K562 (cell line): Measurements from ENCODE around the gene DUSP23. TPM values are rescaled to one million over a fixed set of nuclear protein-coding genes. Genes with fewer than 3 reads are reported as not detected.

Experiments
- ATAC-seq: fragments of 200-7000 bp; cut with Tn5 transposase; 3 replicates; pipeline ENCODE4 v1.9.1; 2020; ENCODE audit warnings: moderate library complexity
- BruUV-seq: library from RNA; stranded (reverse); fragments of 400-500 nt; replicated peaks from 2 replicates; lab custom pipeline; 2021; lab: Mats Ljungman, UMichigan
- CTCF ChIA-PET: fragments of 300-600 bp; formaldehyde crosslinking; extraction: SDS; loops from one replicate; lab custom pipeline; 2021; ENCODE audit warnings: low intra/inter-chr PET ratio; lab: Yijun Ruan, JAX
- POLR2A ChIA-PET: fragments of 300-600, 350-650 bp; sonication (Branson Sonifier 250); formaldehyde crosslinking; extraction: SDS; loops from one replicate; lab custom pipeline; 2021; ENCODE audit warnings: antibody characterized with exemption, inconsistent platforms; lab: Yijun Ruan, JAX
- DNase-seq, 4 experiments: peaks; one replicate each; pipeline versions ENCODE4 v3.0.0 to v3.0.0-alpha.2; 2011 to 2018; ENCODE audit warnings: low spot score in 3 of 4, mixed read lengths in 3 of 4; ENCODE audit errors: extremely low read depth in 1 of 4
- FAIRE-seq: peaks from 2 replicates; lab custom pipeline; 2011; peaks lifted over from hg19 to GRCh38; lab: Jason Lieb, UNC
- H2AFZ ChIP-seq: 2 replicates; pipeline ENCODE4 v1.6.0; 2011; ENCODE audit warnings: low read depth, low read length, control low read depth, inconsistent platforms
- H3K27ac ChIP-seq: fragments of 200-600 bp; 3 replicates; pipeline ENCODE4 v1.8.0; 2011; ENCODE audit warnings: low read depth, mild to moderate bottlenecking, control low read depth, inconsistent platforms, low read length, moderate library complexity, mixed read lengths; ENCODE audit errors: extremely low read depth
- H3K27me3 ChIP-seq, 2 experiments: fragments of 300-600 bp in 1 of 2; 2 replicates in 1 of 2; 3 replicates in 1 of 2; pipeline versions ENCODE4 v1.6.0 to v1.8.0; 2011; ENCODE audit warnings: inconsistent platforms in 2 of 2, low read length in 2 of 2, mild to moderate bottlenecking in 1 of 2, mixed read lengths in 1 of 2, moderate library complexity in 1 of 2; ENCODE audit not compliant: control insufficient read depth in 2 of 2, insufficient read depth in 2 of 2
- H3K36me3 ChIP-seq: fragments of 300-600 bp; 3 replicates; pipeline ENCODE4 v1.8.0; 2011; ENCODE audit warnings: mild to moderate bottlenecking, low read length, inconsistent platforms; ENCODE audit not compliant: control insufficient read depth, insufficient read depth
- H3K4me1 ChIP-seq, 2 experiments: fragments of 200-600 bp in 1 of 2; replicated peaks in 1 of 2; 2 replicates in 1 of 2; 3 replicates in 1 of 2; pipeline versions ENCODE4 v1.5.1 to v1.8.0; 2011; ENCODE audit warnings: inconsistent platforms in 2 of 2, low read length in 2 of 2, mild to moderate bottlenecking in 1 of 2, mixed read lengths in 1 of 2, moderate library complexity in 1 of 2; ENCODE audit not compliant: control insufficient read depth in 2 of 2, insufficient read depth in 2 of 2
- H3K4me2 ChIP-seq: 2 replicates; pipeline ENCODE4 v1.6.1; 2011; ENCODE audit warnings: low read length, control low read depth, inconsistent platforms, mixed read lengths; ENCODE audit not compliant: insufficient read depth
- H3K4me3 ChIP-seq: fragments of 200-600 bp; sonication (generic), shearing (Covaris generic); 2 replicates; pipeline ENCODE4 v1.5.1; 2016; ENCODE audit warnings: control low read depth, inconsistent platforms
- H3K79me2 ChIP-seq: fragments of 200-600 bp; 3 replicates; pipeline ENCODE4 v1.8.0; 2011; ENCODE audit warnings: low read length, inconsistent platforms; ENCODE audit not compliant: control insufficient read depth, insufficient read depth
- H3K9ac ChIP-seq, 2 experiments: 2 replicates each; pipeline versions ENCODE4 v1.6.0 to v1.6.1; 2011; ENCODE audit warnings: low read depth in 2 of 2, low read length in 2 of 2, control low read depth in 1 of 2, inconsistent platforms in 1 of 2, mild to moderate bottlenecking in 1 of 2, mixed read lengths in 1 of 2; ENCODE audit not compliant: insufficient read depth in 1 of 2
- H3K9me1 ChIP-seq: one replicate; pipeline ENCODE4 v1.6.0; 2011; ENCODE audit warnings: inconsistent platforms, mild to moderate bottlenecking, low read length, moderate library complexity; ENCODE audit not compliant: control insufficient read depth, insufficient read depth
- H3K9me3 ChIP-seq: replicated peaks from 2 replicates; pipeline ENCODE4 v1.5.1; 2011; ENCODE audit warnings: low read depth, low read length, inconsistent platforms; ENCODE audit not compliant: control insufficient read depth, insufficient read depth
- H4K20me1 ChIP-seq: replicated peaks from 2 replicates; pipeline ENCODE4 v1.6.1; 2011; ENCODE audit warnings: low read length, inconsistent platforms, mixed read lengths; ENCODE audit not compliant: control insufficient read depth, insufficient read depth
- ETS2 ChIP-seq: IDR thresholded peaks from 2 replicates; pipeline ENCODE4 v1.6.1; 2016; ENCODE audit warnings: borderline replicate concordance, missing genetic modification characterization, mild to moderate bottlenecking, moderate library complexity, missing compliant biosample characterization; ENCODE audit not compliant: poor library complexity, severe bottlenecking
- ETV1 ChIP-seq: fragments of 450-650 bp; conservative IDR thresholded peaks from 2 replicates; pipeline ENCODE4 v1.6.1; 2016; ENCODE audit warnings: missing genetic modification characterization, control low read depth, low read depth, missing compliant biosample characterization
- MYNN ChIP-seq, 2 experiments: sonication (generic); formaldehyde crosslinking in 1 of 2; IDR thresholded peaks; 2 replicates each; pipeline versions ENCODE4 v1.5.0 to v1.6.1; 2016 to 2020; ENCODE audit warnings: antibody characterized with exemption in 1 of 2, missing genetic modification reagents in 1 of 2
- NBN ChIP-seq: fragments of 450-650 bp; IDR thresholded peaks from 2 replicates; pipeline ENCODE4 v1.6.1; 2016; ENCODE audit warnings: low read depth, mild to moderate bottlenecking
- NFRKB ChIP-seq: fragments of 450-650 bp; IDR thresholded peaks from 2 replicates; pipeline ENCODE4 v1.6.1; 2016; ENCODE audit warnings: low read depth
- POLR2AphosphoS2 ChIP-seq: IDR thresholded peaks from 2 replicates; pipeline ENCODE4 v1.6.1; 2012; ENCODE audit warnings: low read length, improper control_type of control experiment
- RCOR1 ChIP-seq, 2 experiments: IDR thresholded peaks; 2 replicates each; pipeline ENCODE4 v1.6.1; 2012; ENCODE audit warnings: low read depth in 2 of 2, low read length in 2 of 2, borderline replicate concordance in 1 of 2, improper control_type of control experiment in 1 of 2
- SAFB ChIP-seq: fragments of 200-400 bp; formaldehyde crosslinking; IDR thresholded peaks from 2 replicates; pipeline ENCODE4 v1.6.1; 2017; ENCODE audit warnings: low read depth, low read length, borderline replicate concordance
- STAG1 ChIP-seq: sonication (generic); formaldehyde crosslinking; IDR thresholded peaks from 2 replicates; pipeline ENCODE4 v1.5.0; 2020; ENCODE audit warnings: missing genetic modification reagents, borderline replicate concordance
- ZNF197 ChIP-seq: fragments of 200-800 bp; sonication (Bioruptor generic); IDR thresholded peaks from 2 replicates; pipeline ENCODE4 v1.6.1; 2016; ENCODE audit warnings: low read depth, missing genetic modification characterization, missing compliant biosample characterization
- WGBS: fragments of 100-300 bp; shearing (Covaris generic); methylation state at CpG from one replicate; pipeline ENCODE4 v1.1.6; 2016; ENCODE audit warnings: low coverage, mixed read lengths; ENCODE audit not compliant: insufficient coverage; ENCODE audit errors: missing lambda C conversion rate; 5-methylcytosine and 5-hydroxymethylcytosine counted together
- in situ Hi-C: fragments of 300-500 bp; cut with MboI; formaldehyde crosslinking; loops from 4 replicates; pipeline ENCODE4 v1.15.0; 2018; ENCODE audit warnings: inconsistent platforms, mixed read lengths
- intact Hi-C: fragments of 100-400 bp; cut with micrococcal nuclease; formaldehyde crosslinking; loops from 2 replicates; pipeline ENCODE4 v1.14.2; 2022
- polyA plus RNA-seq, 8 experiments: library from polyadenylated mRNA; depleted of rRNA in 4 of 8; stranded (reverse) in 5 of 8; unstranded in 3 of 8; fragments of >200 nt; fragmentation: Nextera tagmentation in 2 of 8; fragmentation: Illumina TruSeq in 1 of 8; extraction: Ambion mirVana in 2 of 8; extraction: Trizol in 1 of 8; gene quantifications; 2 replicates each; pipeline versions ENCODE4 v1.2.1 to v1.2.3, GENCODE V29; 2011 to 2014; ENCODE audit warnings: inconsistent platforms in 1 of 8, missing spikeins in 1 of 8
- total RNA-seq, 7 experiments: library from RNA; depleted of rRNA in 6 of 7; stranded (reverse); fragments of >200 nt in 6 of 7; fragmentation: Illumina TruSeq in 2 of 7; extraction: Trizol in 2 of 7; gene quantifications; 2 replicates each; pipeline versions ENCODE4 v1.2.1 to v1.2.3, GENCODE V29; 2011 to 2021; ENCODE audit warnings: low replicate concordance in 1 of 7
- TF ChIP-seq, protein P1 (sequence below): fragments of 450-650 bp; formaldehyde crosslinking; conservative IDR thresholded peaks from 2 replicates; pipeline ENCODE4 v1.4.0; 2022; ENCODE audit warnings: mild to moderate bottlenecking, missing genetic modification characterization
- TF ChIP-seq, protein P2 (sequence below): fragments of 450-650 bp; IDR thresholded peaks from 2 replicates; pipeline ENCODE4 v1.6.1; 2016; ENCODE audit warnings: low read depth, mild to moderate bottlenecking, moderate library complexity
- TF ChIP-seq, protein P3 (sequence below): sonication (generic); formaldehyde crosslinking; IDR thresholded peaks from 2 replicates; pipeline ENCODE4 v1.8.1; 2022; ENCODE audit warnings: missing genetic modification reagents
- TF ChIP-seq, protein P4 (sequence below): sonication (generic); formaldehyde crosslinking; IDR thresholded peaks from 2 replicates; pipeline ENCODE4 v1.4.0; 2020; ENCODE audit warnings: mild to moderate bottlenecking, missing genetic modification reagents

DUSP23 gene
- total and polyA plus RNA-seq, 9 of the 15 experiments (the other 6 are each of a cell fraction or from before 2014, with no cell fraction given), result 1.0 to 34.8 (median 13.7) TPM

DNA sequence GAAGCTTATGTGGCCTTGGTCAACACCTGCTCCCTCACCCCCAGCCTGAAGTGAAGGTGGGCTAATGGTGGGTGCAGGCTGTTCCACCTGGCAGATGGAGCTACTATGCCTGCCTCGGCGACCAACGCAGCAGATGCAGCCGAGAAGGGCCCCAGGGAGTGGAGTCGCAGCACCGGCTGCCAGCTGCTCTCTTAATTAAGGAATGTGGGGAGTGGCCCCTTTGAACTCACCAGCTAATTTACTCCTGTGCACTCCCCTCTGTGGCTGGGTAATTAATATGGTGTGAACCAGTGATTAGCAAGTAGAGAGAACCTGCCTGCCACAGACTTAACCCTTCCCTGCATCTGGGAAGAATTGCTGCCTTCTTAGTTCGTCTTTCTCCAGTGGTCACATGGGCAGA is 42.6 kb downstream of the DUSP23 start:
- TF ChIP-seq, protein P1, sequence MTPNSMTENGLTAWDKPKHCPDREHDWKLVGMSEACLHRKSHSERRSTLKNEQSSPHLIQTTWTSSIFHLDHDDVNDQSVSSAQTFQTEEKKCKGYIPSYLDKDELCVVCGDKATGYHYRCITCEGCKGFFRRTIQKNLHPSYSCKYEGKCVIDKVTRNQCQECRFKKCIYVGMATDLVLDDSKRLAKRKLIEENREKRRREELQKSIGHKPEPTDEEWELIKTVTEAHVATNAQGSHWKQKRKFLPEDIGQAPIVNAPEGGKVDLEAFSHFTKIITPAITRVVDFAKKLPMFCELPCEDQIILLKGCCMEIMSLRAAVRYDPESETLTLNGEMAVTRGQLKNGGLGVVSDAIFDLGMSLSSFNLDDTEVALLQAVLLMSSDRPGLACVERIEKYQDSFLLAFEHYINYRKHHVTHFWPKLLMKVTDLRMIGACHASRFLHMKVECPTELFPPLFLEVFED (CRISPR knock-in tag), result no peak
- TF ChIP-seq NBN (no peak), STAG1 (CRISPR knock-in tag) (no peak), SAFB (no peak), NFRKB (no peak), ZNF197 (no peak), RCOR1 (IDR thresholded peaks at IDR 0.05; ENCODE audit: borderline replicate concordance in 1 of 2, low read depth in 2 of 2, low read length in 2 of 2) (no peak), ETV1 (tag) (no peak), MYNN (IDR thresholded peaks at IDR 0.05) (no peak), MYNN (CRISPR knock-in tag; IDR thresholded peaks at IDR 0.05) (no peak), POLR2AphosphoS2 (no peak), ETS2 (no peak)
- TF ChIP-seq, protein P2, sequence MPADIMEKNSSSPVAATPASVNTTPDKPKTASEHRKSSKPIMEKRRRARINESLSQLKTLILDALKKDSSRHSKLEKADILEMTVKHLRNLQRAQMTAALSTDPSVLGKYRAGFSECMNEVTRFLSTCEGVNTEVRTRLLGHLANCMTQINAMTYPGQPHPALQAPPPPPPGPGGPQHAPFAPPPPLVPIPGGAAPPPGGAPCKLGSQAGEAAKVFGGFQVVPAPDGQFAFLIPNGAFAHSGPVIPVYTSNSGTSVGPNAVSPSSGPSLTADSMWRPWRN, result no peak
- TF ChIP-seq, protein P3, sequence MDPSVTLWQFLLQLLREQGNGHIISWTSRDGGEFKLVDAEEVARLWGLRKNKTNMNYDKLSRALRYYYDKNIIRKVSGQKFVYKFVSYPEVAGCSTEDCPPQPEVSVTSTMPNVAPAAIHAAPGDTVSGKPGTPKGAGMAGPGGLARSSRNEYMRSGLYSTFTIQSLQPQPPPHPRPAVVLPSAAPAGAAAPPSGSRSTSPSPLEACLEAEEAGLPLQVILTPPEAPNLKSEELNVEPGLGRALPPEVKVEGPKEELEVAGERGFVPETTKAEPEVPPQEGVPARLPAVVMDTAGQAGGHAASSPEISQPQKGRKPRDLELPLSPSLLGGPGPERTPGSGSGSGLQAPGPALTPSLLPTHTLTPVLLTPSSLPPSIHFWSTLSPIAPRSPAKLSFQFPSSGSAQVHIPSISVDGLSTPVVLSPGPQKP (CRISPR knock-in tag), result no peak
- TF ChIP-seq, protein P4, sequence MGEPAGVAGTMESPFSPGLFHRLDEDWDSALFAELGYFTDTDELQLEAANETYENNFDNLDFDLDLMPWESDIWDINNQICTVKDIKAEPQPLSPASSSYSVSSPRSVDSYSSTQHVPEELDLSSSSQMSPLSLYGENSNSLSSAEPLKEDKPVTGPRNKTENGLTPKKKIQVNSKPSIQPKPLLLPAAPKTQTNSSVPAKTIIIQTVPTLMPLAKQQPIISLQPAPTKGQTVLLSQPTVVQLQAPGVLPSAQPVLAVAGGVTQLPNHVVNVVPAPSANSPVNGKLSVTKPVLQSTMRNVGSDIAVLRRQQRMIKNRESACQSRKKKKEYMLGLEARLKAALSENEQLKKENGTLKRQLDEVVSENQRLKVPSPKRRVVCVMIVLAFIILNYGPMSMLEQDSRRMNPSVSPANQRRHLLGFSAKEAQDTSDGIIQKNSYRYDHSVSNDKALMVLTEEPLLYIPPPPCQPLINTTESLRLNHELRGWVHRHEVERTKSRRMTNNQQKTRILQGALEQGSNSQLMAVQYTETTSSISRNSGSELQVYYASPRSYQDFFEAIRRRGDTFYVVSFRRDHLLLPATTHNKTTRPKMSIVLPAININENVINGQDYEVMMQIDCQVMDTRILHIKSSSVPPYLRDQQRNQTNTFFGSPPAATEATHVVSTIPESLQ, result no peak
- Histone ChIP-seq H4K20me1 (no peaks in the 10 kb centered on the region), H3K79me2 (no peaks in the 10 kb centered on the region), H2AFZ (no peak overlapping the region), H3K4me1 (peaks cover 0 to under 1% of the 10 kb centered on the region in 2 experiments; a peak in 1 of 5 replicates), H3K4me2 (no peak overlapping the region), H3K9ac (no peak overlapping the region), H3K27me3 (peaks cover 11 to 70% of the 10 kb centered on the region in 2 experiments; a peak in 4 of 5 replicates), H3K27ac (no peak overlapping the region), H3K9me3 (no peaks in the 10 kb centered on the region), H3K4me3 (no peak overlapping the region), H3K9me1 (no peaks in the 10 kb centered on the region), H3K36me3 (no peaks in the 10 kb centered on the region)
- ATAC-seq (no peak), FAIRE-seq (no peak), DNase-seq (no peak)
- CTCF ChIA-PET, result no interaction called here
- in situ Hi-C loops, result no loop called here
- POLR2A ChIA-PET, result no interaction called here
- intact Hi-C loops, result no loop called here
- 0% methylated on average over 7 of the region's 7 CpGs for WGBS
- no TSS peak for BruUV-seq
